ENCODE measurements around the gene ID3. TPM values are rescaled to one million over a fixed set of nuclear protein-coding genes. Genes with fewer than 3 reads are reported as not detected.

Gene ID3
- total and polyA plus RNA-seq, 2 of the 8 experiments (the other 6 are each of a cell fraction or from before 2014, with no cell fraction given): 240 to 304 TPM

DNA sequence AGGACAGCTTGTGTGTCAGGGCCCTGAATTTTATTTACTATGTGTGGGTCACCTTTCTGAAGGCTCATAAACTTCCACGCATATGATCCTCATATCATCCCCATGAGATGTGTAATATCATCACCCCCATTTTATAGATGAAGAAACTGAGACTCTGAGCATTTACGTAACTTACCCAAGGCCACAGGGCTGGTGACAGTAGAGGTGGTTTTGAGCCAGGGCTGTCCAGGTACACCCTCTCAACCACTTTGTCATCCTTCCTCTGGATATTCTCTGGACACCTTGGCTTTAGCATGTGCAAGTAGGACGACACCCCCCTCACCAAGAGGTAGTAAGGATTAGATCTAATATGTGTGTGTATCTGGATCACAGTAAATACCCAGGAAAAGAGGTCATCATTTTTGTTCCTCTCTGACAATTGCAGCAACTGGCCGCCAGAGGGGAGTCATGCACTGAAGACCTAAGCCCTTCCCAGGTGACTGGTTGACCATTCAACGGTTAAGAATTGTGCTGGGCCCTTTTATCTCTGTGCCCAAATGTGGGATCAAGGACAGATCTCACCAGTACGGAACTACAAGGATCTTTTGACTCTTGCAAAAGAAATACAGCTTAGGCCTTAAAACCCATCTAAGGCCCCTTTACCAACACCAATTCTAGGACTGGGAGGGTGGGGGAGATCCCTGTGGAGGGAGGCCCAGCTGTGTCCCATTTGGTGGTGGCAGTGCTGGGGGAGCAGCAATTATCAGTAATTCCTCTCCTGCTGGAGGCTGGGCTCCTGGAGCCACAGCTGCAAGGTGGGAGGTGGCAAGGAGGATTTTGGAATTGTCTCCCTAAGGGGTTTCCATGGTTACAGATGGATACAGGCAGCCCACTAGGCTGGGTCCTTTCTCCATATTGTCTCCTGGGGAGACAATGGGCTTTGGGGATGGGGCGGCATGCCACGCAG is 14.6 kb downstream of the ID3 start (continued):
- TF ChIP-seq RFX5 (IDR thresholded peaks at IDR 0.05; ENCODE audit: borderline replicate concordance, low read depth, low read length): no peak
- TF ChIP-seq GTF2F1 (IDR thresholded peaks at IDR 0.05; ENCODE audit: borderline replicate concordance, low read depth, low read length): no peak
- TF ChIP-seq NANOG (IDR thresholded peaks at IDR 0.05; ENCODE audit: insufficient read depth, low read depth, low read length, poor library complexity, severe bottlenecking): peak; percentile 14
- TF ChIP-seq KDM1A (IDR thresholded peaks at IDR 0.05; ENCODE audit: borderline replicate concordance, low read length): peak; percentile 55; the same call in 1 of the 2 replicates
- no peak for TF ChIP-seq KDM5A (IDR thresholded peaks at IDR 0.05; ENCODE audit: low read length)
- no peak for TF ChIP-seq SRF (IDR thresholded peaks at IDR 0.05; ENCODE audit: low read depth, low read length)
- no peak for TF ChIP-seq SAP30 (IDR thresholded peaks at IDR 0.05; ENCODE audit: insufficient read depth, insufficient replicate concordance, low read length)

Measured in H1 (cell line).